SK-N-SH (cell line): ENCODE data around the gene PARD3. TPM values are rescaled to one million over a fixed set of nuclear protein-coding genes. Genes with fewer than 3 reads are reported as not detected.

Experiments
- CTCF ChIA-PET: fragments of 300-600, 350-600 bp; formaldehyde crosslinking; extraction: SDS; loops from one replicate; lab custom pipeline; 2021; lab: Yijun Ruan, JAX
- POLR2A ChIA-PET: fragments of 350-600 bp; sonication (Branson Sonifier 250); formaldehyde crosslinking; extraction: SDS; loops from one replicate; lab custom pipeline; 2020; ENCODE audit warnings: antibody characterized with exemption, inconsistent platforms; lab: Yijun Ruan, JAX
- DNase-seq: peaks from one replicate; pipeline ENCODE4 v3.0.0; 2012
- H2AFZ ChIP-seq: fragments of 200-600 bp; sonication (generic); 2 replicates; pipeline ENCODE4 v1.8.1; 2016; ENCODE audit warnings: antibody characterized with exemption, mild to moderate bottlenecking, low read depth
- H3F3A ChIP-seq: fragments of 200-600 bp; sonication (generic); replicated peaks from 2 replicates; pipeline ENCODE3; 2016; ENCODE audit warnings: antibody characterized with exemption, mild to moderate bottlenecking; ENCODE audit not compliant: insufficient read depth
- H3K27ac ChIP-seq, 2 experiments: fragments of 200-500 bp in 1 of 2; fragments of 200-600 bp in 1 of 2; sonication (Bioruptor generic) in 1 of 2; sonication (generic), shearing (Covaris generic) in 1 of 2; 2 replicates each; pipeline versions ENCODE4 v1.5.1 to v1.6.1; 2014 to 2016; ENCODE audit warnings: low read depth in 2 of 2, inconsistent platforms in 1 of 2, low read length in 1 of 2, mild to moderate bottlenecking in 1 of 2, mixed read lengths in 1 of 2
- H3K27me3 ChIP-seq: fragments of 200-600 bp; sonication (generic), shearing (Covaris generic); 2 replicates; pipeline ENCODE4 v1.6.1; 2016; ENCODE audit warnings: mixed run types; ENCODE audit not compliant: insufficient read depth
- H3K36me3 ChIP-seq, 2 experiments: fragments of 200-500 bp in 1 of 2; fragments of 200-600 bp in 1 of 2; sonication (Bioruptor generic) in 1 of 2; sonication (generic) in 1 of 2; replicated peaks in 1 of 2; 2 replicates each; pipeline versions ENCODE3 to v1.5.1; 2014 to 2016; ENCODE audit warnings: low read length in 1 of 2, mild to moderate bottlenecking in 1 of 2; ENCODE audit not compliant: insufficient read depth in 2 of 2, control insufficient read depth in 1 of 2
- H3K4me1 ChIP-seq, 2 experiments: fragments of 200-500 bp in 1 of 2; fragments of 200-600 bp in 1 of 2; sonication (Bioruptor generic) in 1 of 2; sonication (generic), shearing (Covaris generic) in 1 of 2; 2 replicates each; pipeline versions ENCODE4 v1.5.1 to v1.6.1; 2014 to 2016; ENCODE audit warnings: low read depth in 1 of 2, low read length in 1 of 2, mixed run types in 1 of 2; ENCODE audit not compliant: insufficient read depth in 2 of 2, control insufficient read depth in 1 of 2
- H3K4me2 ChIP-seq: fragments of 200-600 bp; sonication (generic), shearing (Covaris generic); 2 replicates; pipeline ENCODE4 v1.6.1; 2017; ENCODE audit warnings: mixed run types
- H3K4me3 ChIP-seq, 2 experiments: fragments of 200-500 bp in 1 of 2; fragments of 200-600 bp in 1 of 2; sonication (Bioruptor generic) in 1 of 2; sonication (generic), shearing (Covaris generic) in 1 of 2; 2 replicates each; pipeline versions ENCODE4 v1.5.1 to v1.8.1; 2014 to 2016; ENCODE audit warnings: low read depth in 2 of 2, inconsistent platforms in 1 of 2, low read length in 1 of 2, mild to moderate bottlenecking in 1 of 2, mixed read lengths in 1 of 2, moderate library complexity in 1 of 2
- H3K79me2 ChIP-seq: fragments of 200-600 bp; sonication (generic); 2 replicates; pipeline ENCODE4 v1.8.1; 2017; ENCODE audit warnings: mild to moderate bottlenecking; ENCODE audit not compliant: insufficient read depth
- H3K9ac ChIP-seq: fragments of 200-600 bp; sonication (generic); 2 replicates; pipeline ENCODE4 v1.6.1; 2017; ENCODE audit warnings: mixed run types
- H3K9me2 ChIP-seq: fragments of 200-600 bp; sonication (generic); 2 replicates; pipeline ENCODE4 v1.6.1; 2017; ENCODE audit warnings: mixed run types
- H3K9me3 ChIP-seq: fragments of 200-600 bp; sonication (generic); 2 replicates; pipeline ENCODE4 v1.6.1; 2017; ENCODE audit warnings: mixed run types, mild to moderate bottlenecking, moderate library complexity
- H4K20me1 ChIP-seq: fragments of 200-600 bp; sonication (generic); 2 replicates; pipeline ENCODE4 v1.6.1; 2017; ENCODE audit warnings: mild to moderate bottlenecking, mixed run types; ENCODE audit not compliant: insufficient read depth
- CHD2 ChIP-seq: fragments of 150-350 bp; IDR thresholded peaks from 2 replicates; pipeline ENCODE4 v1.6.1; 2018; ENCODE audit warnings: low read length; ENCODE audit not compliant: partially characterized antibody
- ELF1 ChIP-seq: IDR thresholded peaks from 2 replicates; pipeline ENCODE4 v1.4.0; 2012
- EP300 ChIP-seq, 2 experiments: IDR thresholded peaks; 2 replicates each; pipeline versions ENCODE4 v1.4.0 to v1.6.1; 2012; ENCODE audit warnings: borderline replicate concordance in 1 of 2, low read depth in 1 of 2, low read length in 1 of 2
- EZH2phosphoT487 ChIP-seq: fragments of 200-600 bp; sonication (generic); IDR thresholded peaks from 2 replicates; pipeline ENCODE4 v1.6.1; 2017; ENCODE audit warnings: low read depth, mixed run types, mild to moderate bottlenecking, antibody characterized with exemption, moderate library complexity, borderline replicate concordance
- FOSL2 ChIP-seq: IDR thresholded peaks from 2 replicates; pipeline ENCODE4 v1.4.0; 2012; ENCODE audit warnings: low read depth, mild to moderate bottlenecking, moderate library complexity, borderline replicate concordance
- FOXJ3 ChIP-seq: sonication (generic); formaldehyde crosslinking; IDR thresholded peaks from 2 replicates; pipeline ENCODE4 v1.5.1; 2020; ENCODE audit warnings: mild to moderate bottlenecking, missing genetic modification reagents
- FOXM1 ChIP-seq: IDR thresholded peaks from 2 replicates; pipeline ENCODE4 v1.4.0; 2012; ENCODE audit warnings: low read depth, mild to moderate bottlenecking
- GABPA ChIP-seq: IDR thresholded peaks from 2 replicates; pipeline ENCODE4 v1.4.0; 2012; ENCODE audit warnings: low read depth, mild to moderate bottlenecking
- GATA2 ChIP-seq: sonication (generic); formaldehyde crosslinking; IDR thresholded peaks from 2 replicates; pipeline ENCODE4 v1.5.0; 2020; ENCODE audit warnings: mild to moderate bottlenecking, missing genetic modification reagents
- MEF2A ChIP-seq: IDR thresholded peaks from 2 replicates; pipeline ENCODE4 v1.4.0; 2012; ENCODE audit warnings: low read depth, borderline replicate concordance
- MXI1 ChIP-seq: IDR thresholded peaks from 2 replicates; pipeline ENCODE4 v1.6.1; 2012; ENCODE audit warnings: mild to moderate bottlenecking, low read depth, low read length, improper control_type of control experiment
- NFIC ChIP-seq: IDR thresholded peaks from 2 replicates; pipeline ENCODE4 v1.4.0; 2012; ENCODE audit warnings: borderline replicate concordance
- NRF1 ChIP-seq: IDR thresholded peaks from 2 replicates; pipeline ENCODE4 v1.6.1; 2012; ENCODE audit warnings: low read depth, mild to moderate bottlenecking, low read length
- POLR2AphosphoS5 ChIP-seq: IDR thresholded peaks from 2 replicates; pipeline ENCODE4 v1.6.1; 2012; ENCODE audit warnings: low read depth, low read length
- RAD21 ChIP-seq: IDR thresholded peaks from 2 replicates; pipeline ENCODE4 v1.6.1; 2012; ENCODE audit warnings: mild to moderate bottlenecking, low read length
- RFX5 ChIP-seq: IDR thresholded peaks from 2 replicates; pipeline ENCODE4 v1.6.1; 2012; ENCODE audit warnings: mild to moderate bottlenecking, improper control_type of control experiment, low read length
- RXRA ChIP-seq: IDR thresholded peaks from 2 replicates; pipeline ENCODE4 v1.4.0; 2012; ENCODE audit warnings: low read depth, mild to moderate bottlenecking, borderline replicate concordance
- SIN3A ChIP-seq: IDR thresholded peaks from 2 replicates; pipeline ENCODE4 v1.6.1; 2012; ENCODE audit warnings: low read depth, mild to moderate bottlenecking, low read length, moderate library complexity, borderline replicate concordance
- TAF1 ChIP-seq: IDR thresholded peaks from 2 replicates; pipeline ENCODE4 v1.6.1; 2012; ENCODE audit warnings: low read depth, mild to moderate bottlenecking, low read length, moderate library complexity, borderline replicate concordance
- TCF12 ChIP-seq: IDR thresholded peaks from 2 replicates; pipeline ENCODE4 v1.4.0; 2012
- TEAD4 ChIP-seq: IDR thresholded peaks from 2 replicates; pipeline ENCODE4 v1.4.0; 2012; ENCODE audit warnings: mild to moderate bottlenecking, borderline replicate concordance; ENCODE audit not compliant: insufficient read depth
- WGBS: methylation state at CpG from one replicate; pipeline ENCODE4 v1.1.6; 2017; ENCODE audit warnings: low lambda C conversion rate; 5-methylcytosine and 5-hydroxymethylcytosine counted together
- polyA plus RNA-seq, 3 experiments: library from polyadenylated mRNA; depleted of rRNA; stranded (reverse); fragments of >200 nt; gene quantifications; 2 replicates each; pipeline ENCODE4 v1.2.3, GENCODE V29; 2012
- TF ChIP-seq, protein P1 (sequence below): IDR thresholded peaks from 2 replicates; pipeline ENCODE4; 2012
- TF ChIP-seq, protein P2 (sequence below): IDR thresholded peaks from 2 replicates; pipeline ENCODE4 v1.4.0; 2012; ENCODE audit warnings: low read depth

The PARD3 gene
- polyA plus RNA-seq, 1 of the 3 experiments (the other 2 are of a cell fraction): 29.4 TPM

DNA sequence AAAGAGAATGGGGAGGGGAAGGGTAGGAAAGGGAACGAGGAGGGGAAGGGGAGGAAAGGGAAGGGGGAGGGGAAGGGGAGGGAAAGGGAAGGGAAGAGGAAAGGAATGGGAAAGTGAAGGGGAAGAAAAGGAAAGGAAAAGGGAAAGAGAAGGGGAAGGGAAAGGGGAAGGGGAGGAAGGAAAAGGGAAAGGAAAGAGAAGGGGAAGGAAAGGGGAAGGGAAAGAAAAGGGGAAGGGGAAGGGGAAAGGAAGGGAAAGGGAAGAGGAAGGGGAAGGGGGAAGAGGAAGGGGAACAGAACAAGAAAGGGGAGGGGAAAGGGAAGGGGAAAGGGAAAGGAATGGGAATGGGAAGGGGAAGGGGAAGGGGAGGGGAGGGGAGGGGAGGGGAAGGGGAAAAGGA, 352.1 kb downstream of the PARD3 start:
- Histone ChIP-seq H3K9me2 (no peaks in the 10 kb centered on the region), H3F3A (no peaks in the 10 kb centered on the region), H3K9me3 (no peaks in the 10 kb centered on the region), H3K4me2 (no peak overlapping the region), H3K4me1 (no peaks in the 10 kb centered on the region), H3K4me3 (no peak overlapping the region), H4K20me1 (no peaks in the 10 kb centered on the region), H3K36me3 (peaks cover 3 to 9% of the 10 kb centered on the region in 2 experiments), H2AFZ (no peak overlapping the region), H3K27me3 (no peaks in the 10 kb centered on the region), H3K9ac (no peak overlapping the region), H3K27ac (no peak overlapping the region), H3K79me2 (no peaks in the 10 kb centered on the region)
- 90% methylated on average over 1 of the region's 1 CpG for WGBS
- CTCF ChIA-PET: no interaction called here
- no peak for DNase-seq
- TF ChIP-seq NRF1 (no peak), FOXJ3 (CRISPR knock-in tag) (no peak), FOSL2 (no peak), GABPA (no peak), TAF1 (no peak)
- POLR2A ChIA-PET: no interaction called here

DNA sequence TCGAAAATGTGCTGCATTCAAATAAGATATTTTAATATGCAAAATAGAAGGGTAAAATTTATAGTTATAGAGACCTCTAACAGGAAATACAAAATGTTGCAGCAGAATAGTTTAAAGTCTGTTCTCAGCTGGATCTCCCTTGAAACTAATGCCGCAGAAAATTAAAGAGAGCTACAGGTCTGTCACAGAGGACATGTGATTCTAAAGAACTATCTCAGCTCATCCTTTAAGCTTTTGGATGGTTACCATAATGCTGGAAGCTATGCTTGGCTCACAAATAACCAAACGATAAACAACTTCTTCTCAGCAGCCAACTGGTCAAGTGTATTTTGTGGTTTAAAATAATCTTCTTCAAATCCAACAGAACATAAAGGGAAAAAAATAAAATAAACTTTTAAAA, 353.0 kb downstream of the PARD3 start:
- Histone ChIP-seq H3K4me2 (no peak overlapping the region), H3F3A (no peaks in the 10 kb centered on the region), H3K36me3 (peaks cover 0 to 6% of the 10 kb centered on the region in 2 experiments), H3K9me3 (no peaks in the 10 kb centered on the region), H3K9me2 (no peaks in the 10 kb centered on the region), H3K4me1 (no peaks in the 10 kb centered on the region), H3K9ac (no peak overlapping the region), H3K27ac (no peak overlapping the region), H2AFZ (no peak overlapping the region), H3K27me3 (no peaks in the 10 kb centered on the region), H3K4me3 (no peak overlapping the region)
- WGBS: 88% methylated on average over 3 of the region's 3 CpGs
- CTCF ChIA-PET: no interaction called here
- DNase-seq: no peak
- TF ChIP-seq NRF1 (no peak), RAD21 (no peak), TEAD4 (no peak), CHD2 (no peak), TCF12 (no peak)
- TF ChIP-seq, all 33 proteins: peak for 0
- H4K20me1 ChIP-seq: no peaks in the 10 kb centered on the region
- POLR2A ChIA-PET: no interaction called here
- no peaks in the 10 kb centered on the region for H3K79me2 ChIP-seq

DNA sequence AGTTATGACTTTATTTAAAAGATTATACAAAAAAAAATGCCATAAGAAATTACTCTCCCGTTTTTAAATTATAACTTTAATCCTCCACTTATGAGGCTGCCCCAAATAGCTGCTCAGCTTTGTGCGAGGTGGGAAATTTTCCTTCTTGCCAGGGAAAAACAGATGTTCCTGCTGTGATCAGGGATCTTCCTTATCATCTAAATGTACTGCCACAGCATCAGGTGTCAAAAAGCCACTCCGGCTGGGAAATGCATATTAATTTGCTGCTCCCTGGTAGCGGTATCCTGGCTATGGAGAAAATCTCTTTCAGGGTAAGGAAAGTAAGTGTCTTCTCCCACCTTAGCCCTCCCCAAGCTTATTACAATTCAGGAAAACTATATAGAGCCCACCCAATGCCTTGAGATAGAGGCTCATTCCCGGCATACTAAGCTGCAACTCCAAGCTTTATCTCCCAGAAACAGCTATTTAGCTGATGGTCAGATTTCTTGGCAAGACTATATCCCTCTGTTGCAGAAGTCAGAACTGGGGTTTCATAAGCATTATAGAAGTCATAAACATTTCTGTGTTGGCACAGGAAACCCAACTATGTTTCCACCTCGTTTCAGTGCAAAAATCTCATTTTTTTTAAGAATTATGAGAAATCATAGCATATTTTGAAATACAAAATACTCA, 360.4 kb downstream of the PARD3 start:
- Histone ChIP-seq H4K20me1 (no peaks in the 10 kb centered on the region), H3K27me3 (no peaks in the 10 kb centered on the region), H3K4me2 (no peak overlapping the region), H2AFZ (no peak overlapping the region), H3K9me2 (no peaks in the 10 kb centered on the region), H3K4me3 (no peak overlapping the region), H3F3A (no peaks in the 10 kb centered on the region), H3K9me3 (no peaks in the 10 kb centered on the region), H3K36me3 (peaks cover 0 to 6% of the 10 kb centered on the region in 2 experiments), H3K9ac (no peak overlapping the region), H3K27ac (no peak overlapping the region; a peak in 1 of 4 replicates), H3K4me1 (peaks cover 0 to 3% of the 10 kb centered on the region in 2 experiments; a peak in 2 of 4 replicates), H3K79me2 (no peaks in the 10 kb centered on the region)
- WGBS: 91% methylated on average over 6 of the region's 6 CpGs
- CTCF ChIA-PET: no interaction called here
- DNase-seq: no peak
- POLR2A ChIA-PET: no interaction called here
- TF ChIP-seq NRF1 (no peak), EP300 (IDR thresholded peaks at IDR 0.05; ENCODE audit: borderline replicate concordance in 1 of 2, low read depth in 1 of 2, low read length in 1 of 2) (no peak), GATA2 (CRISPR knock-in tag) (no peak), FOXJ3 (CRISPR knock-in tag) (no peak), RAD21 (no peak), MEF2A (no peak), RXRA (no peak), NFIC (no peak), MXI1 (no peak), CHD2 (no peak), TCF12 (no peak), ELF1 (no peak), SIN3A (no peak), RFX5 (no peak), FOXM1 (no peak), EZH2phosphoT487 (no peak), POLR2AphosphoS5 (no peak)
- TF ChIP-seq, protein P1, sequence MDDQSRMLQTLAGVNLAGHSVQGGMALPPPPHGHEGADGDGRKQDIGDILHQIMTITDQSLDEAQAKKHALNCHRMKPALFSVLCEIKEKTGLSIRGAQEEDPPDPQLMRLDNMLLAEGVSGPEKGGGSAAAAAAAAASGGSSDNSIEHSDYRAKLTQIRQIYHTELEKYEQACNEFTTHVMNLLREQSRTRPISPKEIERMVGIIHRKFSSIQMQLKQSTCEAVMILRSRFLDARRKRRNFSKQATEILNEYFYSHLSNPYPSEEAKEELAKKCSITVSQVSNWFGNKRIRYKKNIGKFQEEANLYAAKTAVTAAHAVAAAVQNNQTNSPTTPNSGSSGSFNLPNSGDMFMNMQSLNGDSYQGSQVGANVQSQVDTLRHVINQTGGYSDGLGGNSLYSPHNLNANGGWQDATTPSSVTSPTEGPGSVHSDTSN: no peak
- TF ChIP-seq, protein P2, sequence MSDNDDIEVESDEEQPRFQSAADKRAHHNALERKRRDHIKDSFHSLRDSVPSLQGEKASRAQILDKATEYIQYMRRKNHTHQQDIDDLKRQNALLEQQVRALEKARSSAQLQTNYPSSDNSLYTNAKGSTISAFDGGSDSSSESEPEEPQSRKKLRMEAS: no peak
